GM12865 (cell line): ENCODE measurements around the gene IFNL1.

Experiments used
- DNase-seq: peaks from one replicate; pipeline ENCODE4 v3.0.0; 2010; ENCODE audit warnings: low read depth
- H3K4me3 ChIP-seq: 2 replicates; pipeline ENCODE4 v1.5.1; 2011; ENCODE audit warnings: mild to moderate bottlenecking, low read depth, low read length, control low read depth
- CTCF ChIP-seq: IDR thresholded peaks from 2 replicates; pipeline ENCODE4 v1.5.1; 2011; ENCODE audit warnings: low read length, control low read depth, low read depth, inconsistent platforms; ENCODE audit not compliant: insufficient read depth; ENCODE audit errors: missing control alignments

IFNL1 gene

GRCh38 chr19:39296055-39296645 is at the start of gene IFNL1:
TSS of gene IFNL1 (plus strand) at chr19:39296407. CDS start at chr19:39296422, 15 bp downstream.
- no peak for TF ChIP-seq CTCF
- H3K4me3 ChIP-seq = no peak within 1 kb of the TSS
- DNase-seq = no peak

GRCh38 chr19:39246951-39247669 is 49.1 kb upstream of the IFNL1 start:
- no peak for TF ChIP-seq CTCF
- H3K4me3 ChIP-seq = no peak overlapping the region
- DNase-seq = no peak

GRCh38 chr19:39247701-39248664 is 48.2 kb upstream of the IFNL1 start:
- H3K4me3 ChIP-seq = no peak overlapping the region
- no peak for DNase-seq
- no peak for TF ChIP-seq CTCF

DNA sequence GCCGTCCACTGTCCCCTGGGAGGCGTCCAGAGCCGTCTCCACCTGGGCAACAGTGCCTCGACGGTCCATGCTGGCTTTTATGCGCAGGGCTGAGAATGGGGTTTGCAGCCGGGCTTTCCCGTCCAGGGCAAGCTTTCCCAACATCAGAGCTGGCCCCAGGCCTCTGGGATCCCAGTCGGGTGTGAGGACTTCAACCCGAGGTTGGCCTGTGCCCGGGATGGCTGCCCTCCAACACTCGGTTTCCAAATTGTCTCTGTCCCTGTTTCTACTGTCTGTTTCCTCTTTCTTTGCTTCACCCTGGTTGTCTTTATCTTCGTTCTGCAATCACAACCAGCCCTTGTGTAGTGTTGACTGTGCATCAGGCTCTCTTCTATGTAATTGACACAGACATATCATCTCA is 47.4 kb upstream of the IFNL1 start, which contains the start of gene IFNL4:
Gene IFNL4, minus strand, starts transcription at position 51 of the 400 bp plus-strand sequence.
- no peak within 1 kb of the TSS for H3K4me3 ChIP-seq
- TF ChIP-seq CTCF = no peak
- no peak for DNase-seq

DNA sequence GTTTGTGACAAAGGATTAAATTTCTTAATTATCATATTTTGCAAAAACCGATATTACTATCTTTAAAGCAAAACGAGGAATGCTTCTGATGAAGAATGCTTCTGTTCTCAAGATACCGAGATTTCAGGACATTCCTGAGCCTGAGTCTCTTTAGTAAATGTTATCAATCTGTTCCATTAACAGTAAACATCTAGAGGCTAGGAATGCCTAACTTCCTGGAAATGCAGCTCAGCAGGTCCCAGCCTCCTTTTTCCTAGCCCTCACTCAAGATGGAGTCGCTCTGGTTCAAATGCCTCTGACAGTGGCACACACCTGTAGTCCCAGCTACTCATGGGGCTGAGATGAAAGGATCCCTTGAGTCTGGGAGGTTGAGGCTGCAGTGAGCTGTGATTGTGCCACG is 45.1 kb upstream of the IFNL1 start:
- DNase-seq = no peak
- no peak for TF ChIP-seq CTCF
- no peak overlapping the region for H3K4me3 ChIP-seq

- TF ChIP-seq CTCF = no peak
- DNase-seq = no peak
- H3K4me3 ChIP-seq = no peak overlapping the region
Measured at GRCh38 chr19:39251846-39252245, 44.4 kb upstream of the IFNL1 start.
